Measurements from ENCODE around the gene CHST14. TPM values are rescaled to one million over a fixed set of nuclear protein-coding genes. Genes with fewer than 3 reads are reported as not detected.

The CHST14 gene
- total and polyA plus RNA-seq, 4 donors: 9.8 to 20.0 (median 12.0) TPM

DNA sequence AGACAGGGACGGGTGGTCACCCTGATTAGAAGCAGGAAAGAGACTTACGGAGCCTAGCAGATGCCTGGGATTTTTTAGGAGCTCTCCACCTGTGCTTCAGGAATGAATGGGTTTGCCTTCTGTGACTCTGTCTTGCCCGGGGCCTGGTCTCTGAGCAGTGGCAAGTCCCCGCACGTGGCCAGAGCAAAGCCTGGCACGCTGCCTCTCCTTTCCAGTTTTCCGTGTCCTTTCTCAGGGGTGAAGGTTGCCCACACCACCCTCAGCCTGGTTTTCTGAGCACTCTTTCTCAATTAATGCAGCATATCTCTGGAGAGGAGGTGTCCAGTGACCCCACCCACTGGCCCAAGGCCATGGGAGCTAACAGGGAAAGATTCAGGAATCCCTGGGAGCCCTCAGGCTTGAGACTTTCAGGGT lies 14.5 kb upstream of the CHST14 start:
- Histone ChIP-seq H3K9ac (ENCODE audit: insufficient read depth in 1 of 2, low read length in 2 of 2) (no peak overlapping the region), H3K4me3 (no peak overlapping the region), H3K9me3 (ENCODE audit: control insufficient read depth in 4 of 4, insufficient read depth in 3 of 4, low read length in 3 of 4) (no peaks in the 10 kb centered on the region), H3K27ac (ENCODE audit: low read depth in 1 of 2, low read length in 1 of 2) (no peak overlapping the region), H3K27me3 (ENCODE audit: control insufficient read depth in 3 of 3, insufficient read depth in 3 of 3, low read length in 2 of 3) (no peaks in the 10 kb centered on the region), H3K36me3 (ENCODE audit: control insufficient read depth in 4 of 4, insufficient read depth in 4 of 4, low read length in 4 of 4) (peaks cover 0 to 21% (median 2%) of the 10 kb centered on the region in 4 donors), H3K4me1 (ENCODE audit: control insufficient read depth in 5 of 5, insufficient read depth in 5 of 5, low read length in 5 of 5) (peaks cover 0 to 28% (median 10%) of the 10 kb centered on the region in 5 donors)
- DNase-seq (no peak), ATAC-seq (ENCODE audit: insufficient read depth, low FRiP score) (no peak)
- TF ChIP-seq, protein P1, sequence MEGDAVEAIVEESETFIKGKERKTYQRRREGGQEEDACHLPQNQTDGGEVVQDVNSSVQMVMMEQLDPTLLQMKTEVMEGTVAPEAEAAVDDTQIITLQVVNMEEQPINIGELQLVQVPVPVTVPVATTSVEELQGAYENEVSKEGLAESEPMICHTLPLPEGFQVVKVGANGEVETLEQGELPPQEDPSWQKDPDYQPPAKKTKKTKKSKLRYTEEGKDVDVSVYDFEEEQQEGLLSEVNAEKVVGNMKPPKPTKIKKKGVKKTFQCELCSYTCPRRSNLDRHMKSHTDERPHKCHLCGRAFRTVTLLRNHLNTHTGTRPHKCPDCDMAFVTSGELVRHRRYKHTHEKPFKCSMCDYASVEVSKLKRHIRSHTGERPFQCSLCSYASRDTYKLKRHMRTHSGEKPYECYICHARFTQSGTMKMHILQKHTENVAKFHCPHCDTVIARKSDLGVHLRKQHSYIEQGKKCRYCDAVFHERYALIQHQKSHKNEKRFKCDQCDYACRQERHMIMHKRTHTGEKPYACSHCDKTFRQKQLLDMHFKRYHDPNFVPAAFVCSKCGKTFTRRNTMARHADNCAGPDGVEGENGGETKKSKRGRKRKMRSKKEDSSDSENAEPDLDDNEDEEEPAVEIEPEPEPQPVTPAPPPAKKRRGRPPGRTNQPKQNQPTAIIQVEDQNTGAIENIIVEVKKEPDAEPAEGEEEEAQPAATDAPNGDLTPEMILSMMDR (IDR thresholded peaks at IDR 0.05; ENCODE audit: control extremely low read depth, extremely low read depth): no peak
- 51 to 82% methylated on average over 7 of the region's 7 CpGs for WGBS, 2 donors

DNA sequence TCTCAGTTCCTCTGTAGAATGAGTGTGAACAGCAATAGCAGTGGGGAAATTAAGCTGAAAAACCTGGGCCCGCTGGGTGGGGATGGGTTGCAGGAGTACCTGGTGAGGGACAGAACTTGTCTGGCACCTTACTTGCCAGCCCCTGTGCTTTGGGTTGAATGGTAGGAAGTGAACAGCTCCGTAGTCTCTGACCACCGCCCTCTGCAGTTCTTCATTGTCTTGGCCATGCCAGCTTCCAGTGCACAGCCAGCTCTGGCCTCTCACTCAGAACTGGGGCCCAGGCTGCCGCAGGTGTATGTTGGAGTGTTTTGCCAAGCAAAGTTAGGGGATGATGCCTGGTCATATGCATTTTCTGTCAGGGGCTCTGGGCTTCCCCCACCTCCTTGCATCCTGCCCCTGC lies 14.0 kb upstream of the CHST14 start:
- ATAC-seq (ENCODE audit: insufficient read depth, low FRiP score) (no peak), DNase-seq (no peak)
- TF ChIP-seq, protein P1 (IDR thresholded peaks at IDR 0.05; ENCODE audit: control extremely low read depth, extremely low read depth): no peak
- Histone ChIP-seq H3K27me3 (ENCODE audit: control insufficient read depth in 3 of 3, insufficient read depth in 3 of 3, low read length in 2 of 3) (no peaks in the 10 kb centered on the region), H3K4me1 (ENCODE audit: control insufficient read depth in 5 of 5, insufficient read depth in 5 of 5, low read length in 5 of 5) (peaks cover 0 to 28% (median 10%) of the 10 kb centered on the region in 5 donors), H3K27ac (ENCODE audit: low read depth in 1 of 2, low read length in 1 of 2) (no peak overlapping the region), H3K4me3 (no peak overlapping the region), H3K36me3 (ENCODE audit: control insufficient read depth in 4 of 4, insufficient read depth in 4 of 4, low read length in 4 of 4) (peaks cover 0 to 23% (median 2%) of the 10 kb centered on the region in 4 donors), H3K9ac (ENCODE audit: insufficient read depth in 1 of 2, low read length in 2 of 2) (no peak overlapping the region), H3K9me3 (ENCODE audit: control insufficient read depth in 4 of 4, insufficient read depth in 3 of 4, low read length in 3 of 4) (no peaks in the 10 kb centered on the region)
- WGBS, 2 donors: 51 to 77% methylated on average over 4 of the region's 4 CpGs

DNA sequence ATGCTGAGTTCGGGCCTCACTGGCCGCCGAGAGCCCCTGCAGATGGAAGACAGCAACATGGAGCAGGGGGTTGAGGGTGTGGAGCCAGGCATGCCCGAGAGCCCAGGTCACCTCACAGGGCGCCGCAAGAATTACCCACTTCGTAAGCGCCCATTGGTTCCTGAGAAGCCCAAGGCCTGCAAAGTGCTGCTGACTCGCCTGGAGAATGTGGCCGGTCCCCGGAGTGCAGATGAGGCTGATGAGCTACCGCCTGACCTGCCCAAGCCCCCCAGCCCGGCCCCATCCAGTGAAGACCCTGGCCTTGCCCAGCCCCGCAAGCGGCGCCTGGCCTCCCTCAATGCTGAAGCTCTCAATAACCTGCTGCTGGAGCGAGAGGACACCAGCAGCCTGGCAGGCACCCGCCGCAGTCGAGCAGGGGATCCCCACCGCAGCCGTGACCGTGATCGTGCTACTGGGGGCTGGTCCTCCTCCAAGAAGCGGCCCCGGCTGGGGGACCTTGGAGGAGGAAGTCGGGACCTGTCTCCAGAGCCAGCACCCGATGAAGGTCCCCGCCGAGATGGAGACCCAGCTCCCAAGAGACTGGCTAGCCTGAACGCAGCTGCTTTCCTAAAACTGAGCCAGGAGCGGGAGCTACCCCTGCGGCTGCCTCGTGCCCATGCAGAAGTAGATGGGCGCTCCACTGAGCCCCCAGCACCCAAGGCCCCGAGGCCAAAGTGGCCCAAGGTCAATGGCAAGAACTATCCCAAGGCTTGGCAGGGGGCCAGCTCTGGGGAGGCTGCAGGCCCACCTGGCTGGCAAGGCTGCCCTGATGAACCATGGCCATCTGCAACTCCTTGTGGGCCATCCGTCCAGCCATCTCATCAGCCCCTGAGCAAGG lies 12.1 kb upstream of the CHST14 start:
- Histone ChIP-seq H3K36me3 (ENCODE audit: control insufficient read depth in 4 of 4, insufficient read depth in 4 of 4, low read length in 4 of 4) (peaks cover 0 to 33% (median 7%) of the 10 kb centered on the region in 4 donors), H3K9ac (ENCODE audit: insufficient read depth in 1 of 2, low read length in 2 of 2) (no peak overlapping the region), H3K27me3 (ENCODE audit: control insufficient read depth in 3 of 3, insufficient read depth in 3 of 3, low read length in 2 of 3) (no peaks in the 10 kb centered on the region), H3K27ac (ENCODE audit: low read depth in 1 of 2, low read length in 1 of 2) (no peak overlapping the region), H3K4me1 (ENCODE audit: control insufficient read depth in 5 of 5, insufficient read depth in 5 of 5, low read length in 5 of 5) (peaks cover 0 to 22% (median 10%) of the 10 kb centered on the region in 5 donors), H3K9me3 (ENCODE audit: control insufficient read depth in 4 of 4, insufficient read depth in 3 of 4, low read length in 3 of 4) (no peaks in the 10 kb centered on the region), H3K4me3 (no peak overlapping the region)
- ATAC-seq (ENCODE audit: insufficient read depth, low FRiP score) (no peak), DNase-seq (no peak)
- WGBS, 2 donors: 96% methylated on average over 37 of the region's 37 CpGs
- TF ChIP-seq, protein P1 (IDR thresholded peaks at IDR 0.05; ENCODE audit: control extremely low read depth, extremely low read depth): no peak

Data from lung (tissue), 12 donors.